T1000 (cell line): ENCODE data around the gene UNC13B.
A peak's percentile ranks its signal among the peaks of the same experiment; 100 is the strongest.

ENCODE experiments used
- DNase-seq: peaks from one replicate; lab custom pipeline; 2025; ENCODE audit warnings: mixed read lengths; lab: John Stamatoyannopoulos, UW

The UNC13B gene

GRCh38 chr9:35335164-35335563 is 173.4 kb downstream of the UNC13B start:
- DNase-seq, result no peak

GRCh38 chr9:35338086-35338485 is 176.3 kb downstream of the UNC13B start:
- no peak for DNase-seq

- DNase-seq, result no peak
Measured at GRCh38 chr9:35338561-35339274, 176.9 kb downstream of the UNC13B start.

- no peak for DNase-seq
Measured at GRCh38 chr9:35340046-35340445, 178.2 kb downstream of the UNC13B start.

- no peak for DNase-seq
Measured at GRCh38 chr9:35341021-35341420, 179.2 kb downstream of the UNC13B start.

- no peak for DNase-seq
Measured at GRCh38 chr9:35341585-35341984, 179.8 kb downstream of the UNC13B start.

GRCh38 chr9:35342221-35342958 is 180.6 kb downstream of the UNC13B start:
- no peak for DNase-seq

GRCh38 chr9:35348109-35348508 is 186.3 kb downstream of the UNC13B start:
- DNase-seq, result no peak

- DNase-seq, result no peak
Measured at GRCh38 chr9:35349287-35349990, 187.6 kb downstream of the UNC13B start.

- no peak for DNase-seq
Measured at GRCh38 chr9:35350212-35350611, 188.4 kb downstream of the UNC13B start.

- DNase-seq, result no peak
Measured at GRCh38 chr9:35350827-35351549, 189.2 kb downstream of the UNC13B start.

GRCh38 chr9:35353731-35354365 is 192.0 kb downstream of the UNC13B start:
- no peak for DNase-seq

- DNase-seq, result no peak
Measured at GRCh38 chr9:35355939-35356338, 194.1 kb downstream of the UNC13B start.

- no peak for DNase-seq
Measured at GRCh38 chr9:35357116-35357515, 195.3 kb downstream of the UNC13B start.

- no peak for DNase-seq
Measured at GRCh38 chr9:35357826-35358225, 196.0 kb downstream of the UNC13B start.

GRCh38 chr9:35364817-35365585 is 203.2 kb downstream of the UNC13B start:
- DNase-seq, result no peak

- no peak for DNase-seq
Measured at GRCh38 chr9:35366627-35367026, 204.8 kb downstream of the UNC13B start.

GRCh38 chr9:35367451-35367850 is 205.6 kb downstream of the UNC13B start:
- peak; percentile 9 for DNase-seq

- DNase-seq, result no peak
Measured at GRCh38 chr9:35370241-35370640, 208.4 kb downstream of the UNC13B start.

- no peak for DNase-seq
Measured at GRCh38 chr9:35374436-35374835, 212.6 kb downstream of the UNC13B start.

GRCh38 chr9:35374910-35375309 is 213.1 kb downstream of the UNC13B start:
- no peak for DNase-seq
